ENCODE data around the gene AARS2.

DNA sequence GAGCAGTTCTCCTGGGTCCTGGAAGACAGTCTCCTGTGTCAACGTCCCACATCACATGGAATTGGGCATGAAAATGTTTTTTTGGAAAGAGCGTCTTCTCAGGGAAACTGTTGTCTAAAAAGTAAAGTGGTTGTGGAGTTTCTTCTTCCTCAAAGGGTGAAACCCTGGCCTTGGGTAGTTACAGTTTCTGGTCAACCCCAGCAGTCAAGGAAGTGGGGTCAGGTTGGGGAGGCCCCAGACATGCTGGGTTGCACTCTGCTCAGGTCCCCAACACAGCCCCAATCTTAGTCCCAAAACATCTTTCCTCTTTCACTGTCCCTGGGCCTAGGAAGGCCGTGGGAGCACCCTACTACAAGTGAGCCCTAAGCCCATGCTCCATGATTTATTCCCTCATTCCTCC is 46.8 kb downstream of the AARS2 start:
- TF ChIP-seq, protein P1, sequence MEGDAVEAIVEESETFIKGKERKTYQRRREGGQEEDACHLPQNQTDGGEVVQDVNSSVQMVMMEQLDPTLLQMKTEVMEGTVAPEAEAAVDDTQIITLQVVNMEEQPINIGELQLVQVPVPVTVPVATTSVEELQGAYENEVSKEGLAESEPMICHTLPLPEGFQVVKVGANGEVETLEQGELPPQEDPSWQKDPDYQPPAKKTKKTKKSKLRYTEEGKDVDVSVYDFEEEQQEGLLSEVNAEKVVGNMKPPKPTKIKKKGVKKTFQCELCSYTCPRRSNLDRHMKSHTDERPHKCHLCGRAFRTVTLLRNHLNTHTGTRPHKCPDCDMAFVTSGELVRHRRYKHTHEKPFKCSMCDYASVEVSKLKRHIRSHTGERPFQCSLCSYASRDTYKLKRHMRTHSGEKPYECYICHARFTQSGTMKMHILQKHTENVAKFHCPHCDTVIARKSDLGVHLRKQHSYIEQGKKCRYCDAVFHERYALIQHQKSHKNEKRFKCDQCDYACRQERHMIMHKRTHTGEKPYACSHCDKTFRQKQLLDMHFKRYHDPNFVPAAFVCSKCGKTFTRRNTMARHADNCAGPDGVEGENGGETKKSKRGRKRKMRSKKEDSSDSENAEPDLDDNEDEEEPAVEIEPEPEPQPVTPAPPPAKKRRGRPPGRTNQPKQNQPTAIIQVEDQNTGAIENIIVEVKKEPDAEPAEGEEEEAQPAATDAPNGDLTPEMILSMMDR (IDR thresholded peaks at IDR 0.05) = no peak
- TF ChIP-seq POLR2A (IDR thresholded peaks at IDR 0.05) = no peak
